ENCODE measurements around the gene C15orf39. TPM values are rescaled to one million over a fixed set of nuclear protein-coding genes. Genes with fewer than 3 reads are reported as not detected.

Gene C15orf39
- total and polyA plus RNA-seq, 9 of the 15 experiments (the other 6 are each of a cell fraction or from before 2014, with no cell fraction given) = 0.31 to 29.8 (median 4.4) TPM

GRCh38 chr15:75193976-75194375, 7.7 kb upstream of the C15orf39 start (continued):
- TF ChIP-seq EZH2 (IDR thresholded peaks at IDR 0.05; ENCODE audit: borderline replicate concordance, low read depth, low read length) (no peak), CREBBP (IDR thresholded peaks at IDR 0.05; ENCODE audit: low read depth, low read length) (no peak), ZBTB1 (CRISPR knock-in tag; IDR thresholded peaks at IDR 0.05; ENCODE audit: borderline replicate concordance, low read depth) (no peak), ELK1 (CRISPR knock-in tag; IDR thresholded peaks at IDR 0.05) (no peak), HSF4 (CRISPR knock-in tag; IDR thresholded peaks at IDR 0.05; ENCODE audit: borderline replicate concordance) (no peak)

GRCh38 chr15:75194397-75194796, 7.3 kb upstream of the C15orf39 start:
- no peaks in the 10 kb centered on the region for H3K79me2 ChIP-seq (ENCODE audit: control insufficient read depth, insufficient read depth, low read length)
- H3K9ac ChIP-seq (ENCODE audit: insufficient read depth in 1 of 2, low read depth in 2 of 2, low read length in 2 of 2) = no peak overlapping the region
- CTCF ChIA-PET (ENCODE audit: low intra/inter-chr PET ratio) = no interaction called here
- DNase-seq (ENCODE audit: extremely low read depth in 1 of 4, low spot score in 3 of 4) = no peak
- no peaks in the 10 kb centered on the region for H3K27me3 ChIP-seq (ENCODE audit: control insufficient read depth in 2 of 2, insufficient read depth in 2 of 2, low read length in 2 of 2)
- H3K4me1 ChIP-seq (replicated peaks in 1 of 2; ENCODE audit: control insufficient read depth in 2 of 2, insufficient read depth in 2 of 2, low read length in 2 of 2) = peaks cover 7 to 14% of the 10 kb centered on the region in 2 experiments
- no peak overlapping the region for H2AFZ ChIP-seq (ENCODE audit: low read depth, low read length)
- no TSS peak for BruUV-seq (replicated peaks)
- no peaks in the 10 kb centered on the region for H3K9me1 ChIP-seq (ENCODE audit: control insufficient read depth, insufficient read depth, low read length)
- H3K36me3 ChIP-seq (ENCODE audit: control insufficient read depth, insufficient read depth, low read length) = no peaks in the 10 kb centered on the region
- H3K4me3 ChIP-seq = no peak overlapping the region
- intact Hi-C loops (cut with micrococcal nuclease) (no loop called here), in situ Hi-C loops (cut with MboI) (no loop called here)
- H3K4me2 ChIP-seq (ENCODE audit: insufficient read depth, low read length) = no peak overlapping the region
- H3K9me3 ChIP-seq (replicated peaks; ENCODE audit: control insufficient read depth, insufficient read depth, low read depth, low read length) = no peaks in the 10 kb centered on the region; the same call in 1 of the 2 replicates
- H4K20me1 ChIP-seq (replicated peaks; ENCODE audit: control insufficient read depth, insufficient read depth, low read length) = no peaks in the 10 kb centered on the region
- no peak overlapping the region for H3K27ac ChIP-seq (ENCODE audit: extremely low read depth, low read depth, low read length)
- POLR2A ChIA-PET = interaction anchor here (1.0 kb wide), 1 partner anchor 12 kb away, joined by 3 read pairs; no protein-coding TSS in a partner anchor
- ATAC-seq = no peak
- no peak for FAIRE-seq
- TF ChIP-seq MEIS2 (IDR thresholded peaks at IDR 0.05; ENCODE audit: partially characterized antibody) (no peak), TBL1XR1 (IDR thresholded peaks at IDR 0.05; ENCODE audit: low read length in 2 of 2) (no peak), DEAF1 (CRISPR knock-in tag; IDR thresholded peaks at IDR 0.05) (no peak), ZNF121 (CRISPR knock-in tag; conservative IDR thresholded peaks at IDR 0.05) (no peak), ZFX (CRISPR knock-in tag; IDR thresholded peaks at IDR 0.05) (no peak), HOMEZ (CRISPR knock-in tag; IDR thresholded peaks at IDR 0.05) (no peak), ZMIZ1 (IDR thresholded peaks at IDR 0.05; ENCODE audit: low read depth in 2 of 2, low read length in 2 of 2) (no peak)
- WGBS (ENCODE audit: insufficient coverage, low coverage, missing lambda C conversion rate) = 36% methylated on average over 3 of the region's 3 CpGs
